Skeletal muscle cell (primary cell): ENCODE data around the gene CSNK1G2.

Source experiments
- DNase-seq: peaks from one replicate; pipeline ENCODE4 v3.0.0-alpha.2; 2010; ENCODE audit warnings: low read depth
- H3K4me3 ChIP-seq: 2 replicates; pipeline ENCODE4 v1.5.1; 2011; ENCODE audit warnings: low read depth, mild to moderate bottlenecking, control low read depth, low read length, moderate library complexity

The CSNK1G2 gene

DNA sequence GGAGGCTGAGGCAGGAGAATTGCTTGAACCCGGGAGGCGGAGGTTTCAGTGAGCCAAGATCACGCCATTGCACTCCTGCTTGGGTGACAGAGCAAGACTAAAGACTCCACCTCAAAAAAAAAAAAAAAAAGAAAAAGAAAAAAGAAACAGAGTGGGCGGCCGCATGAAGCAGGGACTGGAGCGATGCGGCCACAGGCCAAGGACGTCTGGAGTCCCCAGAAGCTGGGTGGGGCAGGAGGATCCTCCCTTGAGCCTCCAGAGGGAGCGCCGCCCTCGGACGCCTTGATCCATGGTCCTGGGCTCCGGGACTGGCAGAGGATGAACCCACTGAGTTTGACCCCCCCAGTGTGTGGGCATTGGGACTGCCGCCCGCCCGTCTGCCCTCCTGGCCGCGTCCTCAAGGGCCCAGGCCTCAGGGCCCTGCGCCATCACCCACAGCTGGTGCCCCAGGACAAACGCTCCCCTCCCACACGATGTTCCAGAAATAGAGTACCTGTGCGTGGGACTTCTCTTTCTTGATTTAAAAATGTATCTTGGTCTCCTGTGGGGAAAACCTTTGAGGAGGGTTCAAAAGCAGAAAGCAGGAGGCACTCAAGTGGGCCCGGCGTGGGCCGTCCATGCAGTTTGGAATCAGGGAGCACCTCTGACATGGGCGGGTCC lies 59.0 kb downstream of the CSNK1G2 start:
- no peak overlapping the region for H3K4me3 ChIP-seq
- no peak for DNase-seq

GRCh38 chr19:2003874-2004273 lies 62.9 kb downstream of the CSNK1G2 start:
- H3K4me3 ChIP-seq = no peak overlapping the region
- no peak for DNase-seq

DNA sequence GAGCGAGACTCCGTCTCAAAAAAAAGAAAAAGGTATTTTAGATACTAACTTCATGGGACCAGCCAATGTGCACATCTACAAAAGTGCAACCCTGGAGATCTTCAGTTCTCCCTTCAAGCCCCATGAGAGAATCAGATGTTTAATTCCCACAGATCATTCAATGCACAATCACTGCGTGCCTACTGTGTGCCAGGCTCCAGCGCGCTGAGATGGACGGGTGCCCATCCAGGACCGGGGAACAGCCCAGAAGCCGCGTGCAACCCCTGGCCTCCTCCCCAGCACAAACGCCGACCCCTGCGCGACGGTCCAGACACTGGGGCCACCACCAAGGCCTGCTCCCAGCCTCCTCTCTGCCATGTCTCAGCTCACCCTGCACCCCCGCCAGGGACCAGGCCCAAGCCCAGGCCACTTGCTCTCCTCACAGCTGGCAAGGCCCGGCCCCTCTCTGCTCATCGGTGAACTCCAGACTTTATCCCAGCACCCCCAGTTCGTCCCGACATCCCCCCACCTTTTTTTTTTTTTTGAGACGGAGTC lies 69.2 kb downstream of the CSNK1G2 start:
- H3K4me3 ChIP-seq = no peak overlapping the region
- DNase-seq = no peak

GRCh38 chr19:2011169-2011568 lies 70.2 kb downstream of the CSNK1G2 start:
- no peak for DNase-seq
- no peak overlapping the region for H3K4me3 ChIP-seq

DNA sequence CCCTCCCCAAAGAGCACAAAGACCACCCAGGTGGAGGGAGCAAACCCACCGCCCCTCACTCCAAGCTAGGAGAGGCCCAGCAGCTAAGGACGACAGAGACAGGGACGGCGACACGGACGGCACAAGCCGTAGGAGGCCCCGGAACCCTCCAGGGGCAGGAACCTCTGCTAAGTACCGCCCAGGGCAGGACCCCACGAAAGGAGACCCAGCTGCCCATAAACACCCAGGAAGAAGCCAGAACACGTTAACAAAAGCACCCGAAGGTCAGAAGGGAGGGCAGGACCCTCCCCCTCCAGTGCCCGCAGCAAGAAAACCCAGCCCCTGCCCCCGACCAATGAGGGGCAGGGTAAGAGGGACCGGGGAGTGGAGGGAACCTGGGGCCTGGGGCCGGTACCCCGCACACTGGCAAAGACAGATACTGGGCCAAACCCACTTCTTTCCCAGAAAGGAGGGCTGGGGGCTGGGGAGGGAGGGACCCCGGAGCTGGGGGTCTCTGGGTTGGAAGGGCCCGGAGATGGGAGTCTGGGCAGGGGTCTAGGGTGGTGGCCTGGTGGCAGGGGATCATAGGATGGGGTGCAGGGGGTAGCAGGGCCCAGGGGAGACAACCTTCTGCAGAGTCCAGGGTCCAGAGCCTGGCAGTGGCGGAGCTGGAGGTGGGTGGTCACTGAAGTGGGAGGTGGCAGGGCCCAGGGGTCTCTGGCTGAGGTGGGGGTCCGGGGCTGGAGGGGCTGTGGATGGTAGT lies 72.1 kb downstream of the CSNK1G2 start:
- no peak overlapping the region for H3K4me3 ChIP-seq

GRCh38 chr19:2013683-2013961 lies 72.7 kb downstream of the CSNK1G2 start:
- no peak overlapping the region for H3K4me3 ChIP-seq

More for the DNA sequence above, 72.1 kb downstream of the CSNK1G2 start:
- DNase-seq = no peak

GRCh38 chr19:2014131-2014571 lies 73.2 kb downstream of the CSNK1G2 start:
- peak overlapping the region; percentile 69 for H3K4me3 ChIP-seq
- DNase-seq = no peak

More at GRCh38 chr19:2013683-2013961, 72.7 kb downstream of the CSNK1G2 start:
- DNase-seq = no peak

GRCh38 chr19:2014731-2015607 lies 74.0 kb downstream of the CSNK1G2 start:
- no peak for DNase-seq
- H3K4me3 ChIP-seq = peak overlapping the region; percentile 69

DNA sequence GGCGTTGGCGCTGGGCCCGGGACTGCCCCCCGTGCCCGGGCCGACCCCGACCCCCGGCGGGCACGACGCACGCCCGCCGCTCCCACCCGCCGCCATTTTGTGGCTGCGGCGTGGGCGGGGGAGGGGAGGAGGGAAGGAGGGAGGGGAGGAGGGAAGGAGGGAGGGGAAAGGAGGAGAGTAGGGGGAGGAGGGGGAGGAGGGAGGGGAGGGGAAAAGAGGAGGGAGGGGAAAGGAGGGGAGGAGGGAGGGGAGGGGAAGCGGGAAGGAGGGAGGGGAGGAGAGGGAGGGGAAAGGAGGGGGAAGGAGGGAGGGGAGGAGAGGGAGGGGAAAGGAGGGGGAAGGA lies 74.6 kb downstream of the CSNK1G2 start, which contains the start of gene BTBD2:
BTBD2 (minus strand) TSS at position 107 of the 343 bp plus-strand sequence; CDS start at position 96, 11 bp downstream.
- peak; percentile 72 for DNase-seq
- peak within 1 kb of the TSS; percentile 69 for H3K4me3 ChIP-seq

GRCh38 chr19:2016041-2016807 lies 75.3 kb downstream of the CSNK1G2 start:
- peak overlapping the region; percentile 36 for H3K4me3 ChIP-seq
- peak; percentile 74 for DNase-seq

DNA sequence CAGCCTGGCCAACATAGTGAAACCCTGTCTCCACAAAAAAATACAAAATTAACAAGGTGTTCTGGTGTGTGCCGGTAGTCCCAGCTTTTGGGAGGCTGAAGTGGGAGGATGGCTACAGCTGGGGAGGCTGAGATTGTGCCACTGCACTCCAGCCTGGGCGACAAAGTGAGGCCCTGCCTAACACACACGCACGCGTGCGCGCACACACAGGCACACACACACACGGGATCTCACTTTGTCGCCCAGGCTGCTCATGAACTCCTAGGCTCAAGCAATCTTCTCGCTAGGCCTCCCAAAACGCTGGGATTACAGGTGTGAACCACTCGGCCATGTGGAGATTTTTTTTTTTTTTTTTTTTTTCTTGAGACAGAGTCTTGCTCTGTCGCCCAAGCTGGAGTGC lies 77.8 kb downstream of the CSNK1G2 start:
- H3K4me3 ChIP-seq = no peak overlapping the region
- DNase-seq = no peak

- no peak overlapping the region for H3K4me3 ChIP-seq
Measured at GRCh38 chr19:2021453-2022140, 80.6 kb downstream of the CSNK1G2 start.

GRCh38 chr19:2022289-2022688 lies 81.3 kb downstream of the CSNK1G2 start:
- no peak for DNase-seq
- no peak overlapping the region for H3K4me3 ChIP-seq

More at GRCh38 chr19:2021453-2022140, 80.6 kb downstream of the CSNK1G2 start:
- DNase-seq = no peak

- no peak overlapping the region for H3K4me3 ChIP-seq
- no peak for DNase-seq
Measured at GRCh38 chr19:2026770-2027169, 85.8 kb downstream of the CSNK1G2 start.

DNA sequence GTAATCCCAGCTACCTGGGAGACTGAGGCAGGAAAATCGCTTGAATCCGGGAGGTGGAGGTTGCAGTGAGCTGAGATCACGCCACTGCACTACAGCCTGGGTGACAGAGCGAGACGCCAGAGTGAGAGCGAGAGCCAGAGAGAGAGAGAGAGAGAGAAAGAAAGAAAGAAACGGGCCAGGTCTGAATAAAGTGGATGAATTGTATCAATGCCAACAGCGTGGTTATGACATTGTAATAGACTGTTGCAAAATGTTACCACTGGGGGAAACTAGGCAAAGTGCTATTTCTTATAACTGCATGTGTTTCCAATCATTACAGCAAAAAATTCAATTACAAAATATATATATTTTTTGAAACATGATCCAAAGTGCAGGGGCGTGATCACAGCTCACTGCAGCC lies 86.4 kb downstream of the CSNK1G2 start:
- peak; percentile 68 for DNase-seq
- no peak overlapping the region for H3K4me3 ChIP-seq
